PC-9 (cell line): ENCODE data around the gene SHCBP1L. TPM values are rescaled to one million over a fixed set of nuclear protein-coding genes. Genes with fewer than 3 reads are reported as not detected.
A peak's percentile ranks its signal among the peaks of the same experiment; 100 is the strongest.

Experiments
- BruUV-seq: library from RNA; stranded (reverse); fragments of 400-500 nt; replicated peaks from 2 replicates; lab custom pipeline; 2021; lab: Mats Ljungman, UMichigan
- CTCF ChIA-PET: fragments of 300-600 bp; sonication (Branson Sonifier 250); formaldehyde crosslinking; loops from one replicate; lab custom pipeline; 2022; ENCODE audit warnings: antibody characterized with exemption; lab: Charles Lee
- POLR2A ChIA-PET: fragments of 300-600 bp; sonication (Branson Sonifier 250); formaldehyde crosslinking; loops from one replicate; lab custom pipeline; 2022; ENCODE audit warnings: antibody characterized with exemption; ENCODE audit not compliant: unreplicated experiment; lab: Charles Lee
- DNase-seq, 2 experiments: peaks; one replicate each; pipeline versions ENCODE4 v3.0.0 to v3.0.0-alpha.2; 2015 to 2022; ENCODE audit warnings: mixed read lengths in 1 of 2
- H2AFZ ChIP-seq: fragments of 200-600 bp; sonication (generic); 2 replicates; pipeline ENCODE4 v1.8.1; 2017; ENCODE audit warnings: antibody characterized with exemption
- H3F3A ChIP-seq: fragments of 200-600 bp; sonication (generic); 2 replicates; pipeline ENCODE4 v1.8.1; 2017; ENCODE audit warnings: antibody characterized with exemption, mild to moderate bottlenecking, low read depth; ENCODE audit not compliant: insufficient read depth
- H3K27ac ChIP-seq: fragments of 200-600 bp; sonication (generic); 2 replicates; pipeline ENCODE4 v1.6.1; 2016; ENCODE audit warnings: mixed run types
- H3K27me3 ChIP-seq: fragments of 200-600 bp; sonication (generic); 2 replicates; pipeline ENCODE4 v1.6.1; 2016; ENCODE audit warnings: low read depth, mixed run types; ENCODE audit not compliant: insufficient read depth
- H3K36me3 ChIP-seq: fragments of 200-600 bp; sonication (generic); 2 replicates; pipeline ENCODE4 v1.6.1; 2016; ENCODE audit warnings: low read depth, mixed run types
- H3K4me1 ChIP-seq: fragments of 200-600 bp; sonication (generic); replicated peaks from 2 replicates; pipeline ENCODE4 v1.6.1; 2016; ENCODE audit warnings: mixed run types; ENCODE audit not compliant: insufficient read depth
- H3K4me2 ChIP-seq: fragments of 200-600 bp; sonication (generic); 2 replicates; pipeline ENCODE4 v1.6.1; 2017; ENCODE audit warnings: mixed run types
- H3K4me3 ChIP-seq: fragments of 200-600 bp; sonication (generic); 2 replicates; pipeline ENCODE4 v1.6.1; 2016; ENCODE audit warnings: mixed run types
- H3K79me2 ChIP-seq: fragments of 200-600 bp; sonication (generic); 2 replicates; pipeline ENCODE4 v1.6.1; 2017; ENCODE audit warnings: low read depth, mixed run types
- H3K9me2 ChIP-seq: fragments of 200-600 bp; sonication (generic); 2 replicates; pipeline ENCODE4 v1.8.1; 2017; ENCODE audit warnings: mild to moderate bottlenecking; ENCODE audit not compliant: insufficient read depth
- H3K9me3 ChIP-seq: fragments of 200-600 bp; sonication (generic); 2 replicates; pipeline ENCODE4 v1.8.1; 2016; ENCODE audit warnings: low read depth; ENCODE audit not compliant: insufficient read depth
- H4K20me1 ChIP-seq: fragments of 200-600 bp; sonication (generic); 2 replicates; pipeline ENCODE4 v1.8.1; 2017; ENCODE audit not compliant: insufficient read depth
- EZH2 ChIP-seq: fragments of 200-600 bp; sonication (generic); IDR thresholded peaks from 2 replicates; pipeline ENCODE4 v1.8.0; 2017; ENCODE audit warnings: antibody characterized with exemption, low read depth
- intact Hi-C: fragments of 100-400 bp; cut with micrococcal nuclease; formaldehyde crosslinking; loops from one replicate; pipeline ENCODE4 v1.10.0; 2022; ENCODE audit not compliant: unreplicated experiment
- total RNA-seq: library from RNA; stranded (reverse); gene quantifications from 2 replicates; pipeline ENCODE4 v1.2.3, GENCODE V29; 2021
- TF ChIP-seq, protein P1 (sequence below): fragments of 200-600 bp; sonication (generic); conservative IDR thresholded peaks from 2 replicates; pipeline ENCODE4 v1.6.1; 2017; ENCODE audit warnings: mixed run types, antibody characterized with exemption, mild to moderate bottlenecking, moderate library complexity

SHCBP1L gene
- total RNA-seq, 1 experiment from 2014 or later, result not detected

- POLR2A ChIA-PET, result no interaction called here
- Histone ChIP-seq H3K9me3 (no peaks in the 10 kb centered on the region), H4K20me1 (peaks cover 23% of the 10 kb centered on the region; the same call in 1 of the 2 replicates), H3K36me3 (peaks cover 91% of the 10 kb centered on the region), H3K4me1 (no peaks in the 10 kb centered on the region), H3K9me2 (no peaks in the 10 kb centered on the region), H3K4me3 (no peak overlapping the region), H3K4me2 (no peak overlapping the region), H2AFZ (no peak overlapping the region), H3K79me2 (0 out of 2 replicates have a peak, but pooled peaks cover 15% of the 10 kb centered on the region), H3K27ac (no peak overlapping the region), H3K27me3 (no peaks in the 10 kb centered on the region), H3F3A (peaks cover 30% of the 10 kb centered on the region; the same call in 1 of the 2 replicates)
- no peak for TF ChIP-seq EZH2
- TF ChIP-seq, protein P1, sequence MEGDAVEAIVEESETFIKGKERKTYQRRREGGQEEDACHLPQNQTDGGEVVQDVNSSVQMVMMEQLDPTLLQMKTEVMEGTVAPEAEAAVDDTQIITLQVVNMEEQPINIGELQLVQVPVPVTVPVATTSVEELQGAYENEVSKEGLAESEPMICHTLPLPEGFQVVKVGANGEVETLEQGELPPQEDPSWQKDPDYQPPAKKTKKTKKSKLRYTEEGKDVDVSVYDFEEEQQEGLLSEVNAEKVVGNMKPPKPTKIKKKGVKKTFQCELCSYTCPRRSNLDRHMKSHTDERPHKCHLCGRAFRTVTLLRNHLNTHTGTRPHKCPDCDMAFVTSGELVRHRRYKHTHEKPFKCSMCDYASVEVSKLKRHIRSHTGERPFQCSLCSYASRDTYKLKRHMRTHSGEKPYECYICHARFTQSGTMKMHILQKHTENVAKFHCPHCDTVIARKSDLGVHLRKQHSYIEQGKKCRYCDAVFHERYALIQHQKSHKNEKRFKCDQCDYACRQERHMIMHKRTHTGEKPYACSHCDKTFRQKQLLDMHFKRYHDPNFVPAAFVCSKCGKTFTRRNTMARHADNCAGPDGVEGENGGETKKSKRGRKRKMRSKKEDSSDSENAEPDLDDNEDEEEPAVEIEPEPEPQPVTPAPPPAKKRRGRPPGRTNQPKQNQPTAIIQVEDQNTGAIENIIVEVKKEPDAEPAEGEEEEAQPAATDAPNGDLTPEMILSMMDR, result no peak
- no TSS peak for BruUV-seq
- CTCF ChIA-PET, result no interaction called here
- intact Hi-C loops, result loop anchor here (10.0 kb wide), 1 partner anchor 262 kb away; no protein-coding TSS in a partner anchor
- DNase-seq, result no peak
Observed at GRCh38 chr1:182872881-182873280, 80.1 kb downstream of the SHCBP1L start.

DNA sequence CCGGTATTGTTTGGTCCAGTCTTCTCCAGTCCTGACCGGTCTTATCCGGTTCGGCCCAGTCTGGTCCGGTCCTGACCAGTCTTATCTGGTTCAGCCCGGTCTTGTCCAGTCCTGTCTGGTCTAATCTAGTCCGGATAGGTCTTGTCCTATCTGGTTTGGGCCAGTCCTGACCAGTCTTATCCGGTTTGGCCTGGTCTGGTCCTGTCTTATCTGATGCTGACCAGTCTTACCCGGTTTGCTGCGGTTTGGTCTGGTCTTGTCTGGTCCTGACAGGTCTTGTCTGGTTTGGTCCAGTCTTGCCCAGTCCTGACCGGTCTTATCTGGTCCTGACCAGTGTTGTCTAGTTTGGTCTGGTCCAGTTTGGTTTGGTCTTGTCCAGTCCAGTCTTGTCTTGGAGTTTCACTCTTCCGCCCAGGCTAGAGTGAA, 83.7 kb downstream of the SHCBP1L start:
- Histone ChIP-seq H2AFZ (no peak overlapping the region), H3K4me1 (no peaks in the 10 kb centered on the region), H3K9me2 (no peaks in the 10 kb centered on the region), H3K27me3 (no peaks in the 10 kb centered on the region), H3K4me2 (no peak overlapping the region), H3K27ac (peak overlapping the region; percentile 18; the same call in 1 of the 2 replicates), H3K9me3 (no peaks in the 10 kb centered on the region), H3K36me3 (peaks cover 91% of the 10 kb centered on the region), H3K4me3 (no peak overlapping the region), H4K20me1 (peaks cover 24% of the 10 kb centered on the region), H3F3A (peaks cover 43% of the 10 kb centered on the region), H3K79me2 (peaks cover 22% of the 10 kb centered on the region; the same call in 1 of the 2 replicates)
- DNase-seq, result no peak
- BruUV-seq, result no TSS peak
- ChIA-PET POLR2A (no interaction called here), CTCF (no interaction called here)
- TF ChIP-seq, protein P1, result no peak
- no peak for TF ChIP-seq EZH2
- intact Hi-C loops, result loop anchor here (10.0 kb wide), 1 partner anchor 666 kb away; no protein-coding TSS in a partner anchor

- H3K27ac ChIP-seq, result no peak overlapping the region
- peaks cover 25% of the 10 kb centered on the region; the same call in 1 of the 2 replicates for H3K79me2 ChIP-seq
- H3K4me1 ChIP-seq, result no peaks in the 10 kb centered on the region
- H3K4me3 ChIP-seq, result no peak overlapping the region
- no peak overlapping the region for H3K4me2 ChIP-seq
- H3K36me3 ChIP-seq, result peaks cover 82% of the 10 kb centered on the region
- H3K27me3 ChIP-seq, result no peaks in the 10 kb centered on the region
- no peak for DNase-seq
- intact Hi-C loops, result loop anchor here (10.0 kb wide), 1 partner anchor 667 kb away; no protein-coding TSS in a partner anchor
- H2AFZ ChIP-seq, result no peak overlapping the region
- peaks cover 32% of the 10 kb centered on the region for H4K20me1 ChIP-seq
- POLR2A ChIA-PET, result no interaction called here
- peaks cover 39% of the 10 kb centered on the region for H3F3A ChIP-seq
- BruUV-seq, result no TSS peak
- no peaks in the 10 kb centered on the region for H3K9me2 ChIP-seq
- no peaks in the 10 kb centered on the region for H3K9me3 ChIP-seq
- no peak for TF ChIP-seq EZH2
- TF ChIP-seq, protein P1, result no peak
- CTCF ChIA-PET, result no interaction called here
Observed at GRCh38 chr1:182867861-182868260, 85.1 kb downstream of the SHCBP1L start.
